Adrenal gland (tissue), 5 donors: ENCODE data around the gene XPR1.

Experiments
- POLR2A ChIP-seq, 2 donors: fragments of 450-650 bp; IDR thresholded peaks; one replicate each; pipeline ENCODE4 v1.6.1; 2017; ENCODE audit warnings: antibody characterized with exemption in 2 of 2, mild to moderate bottlenecking in 2 of 2, moderate library complexity in 1 of 2
- TF ChIP-seq, protein P1 (sequence below), 6 experiments: fragments of 450-650 bp in 4 of 6; fragments of 200-600 bp in 2 of 6; sonication (generic) in 1 of 6; IDR thresholded peaks; 1 replicate in 5 of 6; 2 replicates in 1 of 6; pipeline versions ENCODE4 v1.5.1 to v1.8.0; 2016 to 2021; ENCODE audit warnings: antibody characterized with exemption in 6 of 6, mild to moderate bottlenecking in 2 of 6, moderate library complexity in 1 of 6
- donor health status: DM: no; HTN: no; CAD: no.

DNA sequence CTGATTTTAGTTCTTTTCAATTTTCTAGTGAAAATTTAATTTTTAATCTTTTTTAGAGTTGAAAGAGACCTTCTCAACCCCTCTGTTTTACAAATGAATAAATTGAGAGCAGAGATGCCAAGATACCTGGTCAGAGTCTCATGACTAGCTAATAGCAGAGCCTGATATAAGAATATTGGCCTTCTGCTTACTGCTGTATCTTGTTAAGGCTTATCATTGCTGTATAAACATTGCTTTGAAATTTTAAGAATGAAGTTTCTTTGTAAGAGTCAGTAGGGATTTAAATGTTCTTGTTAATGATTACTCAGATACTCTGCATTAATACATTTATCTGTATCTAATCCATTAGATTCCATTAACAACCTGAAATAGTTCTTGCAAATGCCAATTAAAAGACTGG, 9.8 kb downstream of the XPR1 start:
- TF ChIP-seq, protein P1, sequence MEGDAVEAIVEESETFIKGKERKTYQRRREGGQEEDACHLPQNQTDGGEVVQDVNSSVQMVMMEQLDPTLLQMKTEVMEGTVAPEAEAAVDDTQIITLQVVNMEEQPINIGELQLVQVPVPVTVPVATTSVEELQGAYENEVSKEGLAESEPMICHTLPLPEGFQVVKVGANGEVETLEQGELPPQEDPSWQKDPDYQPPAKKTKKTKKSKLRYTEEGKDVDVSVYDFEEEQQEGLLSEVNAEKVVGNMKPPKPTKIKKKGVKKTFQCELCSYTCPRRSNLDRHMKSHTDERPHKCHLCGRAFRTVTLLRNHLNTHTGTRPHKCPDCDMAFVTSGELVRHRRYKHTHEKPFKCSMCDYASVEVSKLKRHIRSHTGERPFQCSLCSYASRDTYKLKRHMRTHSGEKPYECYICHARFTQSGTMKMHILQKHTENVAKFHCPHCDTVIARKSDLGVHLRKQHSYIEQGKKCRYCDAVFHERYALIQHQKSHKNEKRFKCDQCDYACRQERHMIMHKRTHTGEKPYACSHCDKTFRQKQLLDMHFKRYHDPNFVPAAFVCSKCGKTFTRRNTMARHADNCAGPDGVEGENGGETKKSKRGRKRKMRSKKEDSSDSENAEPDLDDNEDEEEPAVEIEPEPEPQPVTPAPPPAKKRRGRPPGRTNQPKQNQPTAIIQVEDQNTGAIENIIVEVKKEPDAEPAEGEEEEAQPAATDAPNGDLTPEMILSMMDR (IDR thresholded peaks at IDR 0.05): no peak
- no peak for TF ChIP-seq POLR2A (IDR thresholded peaks at IDR 0.05)
